Hematopoietic multipotent progenitor cell treated with erythropoietin and hydrocortisone succinate and interleukin-3 and kit ligand, for 8 days (in vitro differentiated cells): ENCODE measurements around the gene ASCL5.
A peak's percentile ranks its signal among the peaks of the same experiment; 100 is the strongest.
"Not testable (repeated sequence)": the region's sequence is repeated elsewhere in the genome, so short reads cannot be mapped to it uniquely, and the experiment has no call there.

Experiments
- DNase-seq: peaks from one replicate; pipeline ENCODE4 v3.0.0-alpha.2; 2015

ASCL5 gene

GRCh38 chr1:201126832-201127754 lies at the start of gene ASCL5:
ASCL5 (minus strand) TSS chr1:201127184; CDS start chr1:201115372, 11,812 bp downstream.
- no peak for DNase-seq

- DNase-seq = no peak
Observed at GRCh38 chr1:201175820-201176500, 49.0 kb upstream of the ASCL5 start.

- DNase-seq = no peak
Observed at GRCh38 chr1:201173736-201174135, 46.8 kb upstream of the ASCL5 start.

GRCh38 chr1:201172999-201173610 lies 46.1 kb upstream of the ASCL5 start:
- DNase-seq = no peak

- DNase-seq = no peak
Observed at GRCh38 chr1:201172326-201172725, 45.3 kb upstream of the ASCL5 start.

- peak; percentile 44 for DNase-seq
Observed at GRCh38 chr1:201171063-201172036, 44.4 kb upstream of the ASCL5 start.

GRCh38 chr1:201170533-201171062 lies 43.6 kb upstream of the ASCL5 start:
- peak; percentile 86 for DNase-seq

GRCh38 chr1:201169971-201170532 lies 43.1 kb upstream of the ASCL5 start:
- no peak for DNase-seq

GRCh38 chr1:201169203-201169602 lies 42.2 kb upstream of the ASCL5 start:
- DNase-seq = no peak

- DNase-seq = no peak
Observed at GRCh38 chr1:201167041-201167991, 40.3 kb upstream of the ASCL5 start.

GRCh38 chr1:201164645-201165044 lies 37.7 kb upstream of the ASCL5 start:
- DNase-seq = no peak

- no peak for DNase-seq
Observed at GRCh38 chr1:201163707-201164106, 36.7 kb upstream of the ASCL5 start.

- DNase-seq = not testable (repeated sequence)
Observed at GRCh38 chr1:201163036-201163435, 36.1 kb upstream of the ASCL5 start.

GRCh38 chr1:201157949-201158348 lies 31.0 kb upstream of the ASCL5 start:
- no peak for DNase-seq

GRCh38 chr1:201156819-201157218 lies 29.8 kb upstream of the ASCL5 start:
- DNase-seq = no peak

- no peak for DNase-seq
Observed at GRCh38 chr1:201156346-201156745, 29.4 kb upstream of the ASCL5 start.

- no peak for DNase-seq
Observed at GRCh38 chr1:201155354-201155753, 28.4 kb upstream of the ASCL5 start.

GRCh38 chr1:201154389-201155165 lies 27.6 kb upstream of the ASCL5 start, which contains the start of gene TMEM9:
TMEM9 (minus strand) TSS chr1:201154474; CDS start chr1:201153923, 551 bp downstream.
- DNase-seq = peak; percentile 96
